GM21576 (cell line): ENCODE data around the gene S1PR4.

ENCODE experiments used
- ATAC-seq: cut with Tn5 transposase; IDR thresholded peaks from one replicate; pipeline ENCODE4 v1.9.1; 2021; ENCODE audit warnings: mild to moderate bottlenecking, moderate library complexity; ENCODE audit not compliant: unreplicated experiment

Gene S1PR4, protein sequence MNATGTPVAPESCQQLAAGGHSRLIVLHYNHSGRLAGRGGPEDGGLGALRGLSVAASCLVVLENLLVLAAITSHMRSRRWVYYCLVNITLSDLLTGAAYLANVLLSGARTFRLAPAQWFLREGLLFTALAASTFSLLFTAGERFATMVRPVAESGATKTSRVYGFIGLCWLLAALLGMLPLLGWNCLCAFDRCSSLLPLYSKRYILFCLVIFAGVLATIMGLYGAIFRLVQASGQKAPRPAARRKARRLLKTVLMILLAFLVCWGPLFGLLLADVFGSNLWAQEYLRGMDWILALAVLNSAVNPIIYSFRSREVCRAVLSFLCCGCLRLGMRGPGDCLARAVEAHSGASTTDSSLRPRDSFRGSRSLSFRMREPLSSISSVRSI

DNA sequence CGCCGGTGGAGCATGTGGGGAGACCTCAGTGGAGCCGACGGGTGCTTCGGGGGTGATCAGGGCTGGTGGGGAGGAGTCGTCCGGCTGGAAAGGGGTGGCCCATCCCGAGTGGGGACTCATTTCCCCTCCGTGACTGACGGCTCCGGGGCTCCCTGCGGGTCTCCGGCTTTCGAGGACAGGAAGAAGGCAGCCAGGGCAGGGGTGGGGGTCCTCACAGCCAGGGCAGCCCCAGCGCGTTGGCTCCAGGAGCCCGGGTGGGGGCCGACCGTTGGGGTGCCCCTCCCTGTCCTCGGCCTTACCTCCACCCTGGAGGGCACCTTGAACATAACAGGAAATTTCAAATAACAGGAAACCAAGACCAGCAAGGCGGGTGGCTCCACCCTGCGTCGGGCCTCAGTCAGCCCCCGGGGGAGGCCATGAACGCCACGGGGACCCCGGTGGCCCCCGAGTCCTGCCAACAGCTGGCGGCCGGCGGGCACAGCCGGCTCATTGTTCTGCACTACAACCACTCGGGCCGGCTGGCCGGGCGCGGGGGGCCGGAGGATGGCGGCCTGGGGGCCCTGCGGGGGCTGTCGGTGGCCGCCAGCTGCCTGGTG lies at the start of gene S1PR4:
Gene S1PR4, plus strand, starts transcription at position 393 of the 596 bp plus-strand sequence. Its CDS starts 24 bp downstream, at position 417.
- no peak for ATAC-seq

DNA sequence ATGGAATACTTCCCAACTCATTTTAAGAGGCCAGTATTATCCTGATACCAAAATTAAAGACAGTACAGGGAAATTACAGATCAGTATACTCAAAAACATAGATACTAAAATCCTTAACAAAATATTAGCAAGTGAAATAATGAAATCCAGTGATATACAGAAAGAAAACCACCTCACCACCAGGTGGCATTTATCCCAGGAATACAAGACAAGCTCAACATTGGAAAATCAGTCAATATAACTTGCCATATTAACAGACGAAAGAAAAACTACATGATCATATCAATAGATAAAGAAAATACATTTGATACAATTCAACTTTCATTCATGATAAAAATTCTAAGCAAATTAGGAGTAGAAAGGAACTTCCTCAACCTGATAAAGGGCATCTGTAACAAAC lies 49.5 kb upstream of the S1PR4 start:
- ATAC-seq: no peak

DNA sequence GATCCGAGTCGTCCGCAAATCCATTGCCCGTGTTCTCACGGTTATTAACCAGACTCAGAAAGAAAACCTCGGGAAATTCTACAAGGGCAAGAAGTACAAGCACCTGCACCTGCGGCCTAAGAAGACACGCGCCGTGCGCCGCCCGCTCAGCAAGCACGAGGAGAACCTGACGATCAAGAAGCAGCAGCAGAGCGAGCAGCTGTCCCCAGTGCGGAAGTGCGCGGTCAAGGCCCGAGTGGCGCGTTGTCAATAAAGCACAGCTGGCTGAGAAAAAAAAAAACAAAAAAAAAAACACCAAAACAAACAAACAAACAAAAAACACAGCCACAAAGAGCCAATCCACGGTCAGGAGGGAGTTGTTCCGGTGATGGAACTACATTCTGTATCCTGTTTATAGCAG lies 47.4 kb upstream of the S1PR4 start:
- no peak for ATAC-seq

DNA sequence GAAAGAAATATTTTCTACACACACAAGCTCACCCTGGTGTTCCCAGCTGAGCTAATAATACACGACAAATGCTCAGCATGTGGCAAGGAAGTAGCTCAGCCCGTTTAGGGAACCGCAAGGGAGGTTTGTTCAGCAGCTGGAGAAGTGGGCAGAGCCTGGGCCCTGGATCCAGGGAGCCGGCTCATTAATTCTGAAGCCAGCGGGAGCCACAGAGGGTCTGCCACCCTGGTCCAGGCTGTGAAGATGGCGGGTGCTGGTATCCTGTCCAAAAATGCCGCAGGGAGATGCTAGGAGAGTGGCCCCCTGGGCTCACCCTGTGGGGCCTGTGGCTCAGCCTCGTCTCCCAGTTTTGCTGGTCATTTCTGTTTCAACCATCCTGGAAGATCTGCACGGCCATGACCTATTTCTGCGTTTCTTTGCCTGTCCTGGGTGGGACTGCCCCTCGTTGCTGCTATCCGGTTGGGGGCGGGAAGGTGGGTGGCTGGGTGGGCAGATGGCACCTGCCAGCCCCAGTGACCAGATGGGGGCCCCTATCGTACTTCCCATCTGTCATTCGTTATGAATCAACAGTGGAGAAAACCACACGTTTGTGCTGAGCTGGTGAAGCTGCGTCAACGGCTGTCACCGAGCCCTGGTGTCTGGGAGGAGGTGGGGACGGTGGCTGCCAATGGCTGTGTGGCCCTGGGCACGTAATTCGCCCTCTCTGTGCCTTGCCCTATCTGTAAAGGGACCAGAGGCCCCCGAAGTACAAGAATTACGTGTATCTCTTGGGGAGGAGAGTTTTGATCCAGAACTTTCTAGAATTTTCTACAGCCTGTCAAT lies 45.4 kb upstream of the S1PR4 start:
- peak; percentile 58 for ATAC-seq

DNA sequence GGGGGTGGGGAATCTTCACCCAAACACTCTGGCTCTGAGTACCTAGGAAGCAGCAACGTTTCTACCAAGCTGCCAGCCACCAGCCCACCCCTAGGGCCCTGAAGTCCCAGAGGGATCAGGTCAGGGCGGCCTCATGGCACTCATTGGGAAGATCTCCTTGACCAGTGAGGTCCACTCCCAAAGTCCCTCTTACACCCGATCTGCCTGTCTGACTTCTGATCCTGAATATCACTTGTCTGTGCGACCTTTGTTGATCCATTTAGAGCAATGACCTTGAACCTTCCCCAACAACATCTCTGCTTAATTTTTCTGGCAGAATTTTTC lies 44.8 kb upstream of the S1PR4 start:
- no peak for ATAC-seq

DNA sequence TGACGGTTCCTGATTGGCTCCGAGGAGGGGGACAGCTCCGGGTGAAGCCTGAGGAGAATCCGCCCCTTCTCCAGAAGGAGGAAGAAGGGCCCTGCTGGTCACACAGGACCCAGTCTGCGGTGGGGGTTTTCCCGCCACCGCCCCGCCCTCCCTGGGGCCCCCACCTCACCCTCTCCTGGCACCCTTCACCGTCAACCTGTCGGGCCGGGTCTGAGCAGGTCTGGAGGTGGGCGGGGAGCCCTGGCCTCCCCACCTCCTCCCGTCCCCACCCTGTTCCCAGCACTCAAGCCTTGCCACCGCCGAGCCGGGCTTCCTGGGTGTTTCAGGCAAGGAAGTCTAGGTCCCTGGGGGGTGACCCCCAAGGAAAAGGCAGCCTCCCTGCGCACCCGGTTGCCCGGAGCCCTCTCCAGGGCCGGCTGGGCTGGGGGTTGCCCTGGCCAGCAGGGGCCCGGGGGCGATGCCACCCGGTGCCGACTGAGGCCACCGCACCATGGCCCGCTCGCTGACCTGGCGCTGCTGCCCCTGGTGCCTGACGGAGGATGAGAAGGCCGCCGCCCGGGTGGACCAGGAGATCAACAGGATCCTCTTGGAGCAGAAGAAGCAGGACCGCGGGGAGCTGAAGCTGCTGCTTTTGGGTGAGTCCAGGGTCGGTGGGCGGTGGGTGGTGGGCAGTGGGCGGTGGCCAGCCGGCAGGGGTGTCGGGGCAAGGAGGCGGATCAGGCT lies 42.4 kb upstream of the S1PR4 start, which contains the start of gene GNA15:
Gene GNA15, plus strand, starts transcription at position 73 of the 723 bp plus-strand sequence. Its CDS starts 418 bp downstream, at position 491.
- no peak for ATAC-seq

- no peak for ATAC-seq
Observed at GRCh38 chr19:3136684-3137055, 41.9 kb upstream of the S1PR4 start.

- no peak for ATAC-seq
Observed at GRCh38 chr19:3137119-3137518, 41.5 kb upstream of the S1PR4 start.

DNA sequence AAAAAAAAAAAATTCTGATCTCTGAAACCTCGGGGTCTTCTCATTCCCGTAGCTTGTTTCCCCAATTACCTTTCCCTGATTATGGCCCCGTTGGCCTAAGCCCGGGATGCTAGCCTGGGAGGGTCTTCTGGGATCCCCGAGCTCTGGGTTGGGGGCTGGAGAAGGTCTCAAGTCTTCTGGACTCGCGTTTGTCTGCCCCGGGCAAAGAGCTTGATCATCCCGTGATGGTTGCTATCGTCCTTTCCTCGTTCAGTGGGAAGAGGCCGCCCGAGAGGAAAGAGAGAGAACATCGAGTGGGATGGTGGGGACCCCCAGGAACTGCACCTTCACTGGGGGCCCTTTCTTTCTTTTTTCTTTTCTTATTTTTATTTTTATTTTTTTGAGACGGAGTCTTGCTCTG lies 40.3 kb upstream of the S1PR4 start:
- ATAC-seq: no peak

GRCh38 chr19:3140667-3141038 lies 37.9 kb upstream of the S1PR4 start:
- ATAC-seq: no peak

GRCh38 chr19:3142292-3142670 lies 36.3 kb upstream of the S1PR4 start:
- no peak for ATAC-seq

- ATAC-seq: no peak
Observed at GRCh38 chr19:3142781-3143337, 35.7 kb upstream of the S1PR4 start.

- ATAC-seq: no peak
Observed at GRCh38 chr19:3145909-3146676, 32.5 kb upstream of the S1PR4 start.

GRCh38 chr19:3146677-3147100 lies 31.9 kb upstream of the S1PR4 start:
- no peak for ATAC-seq

- ATAC-seq: no peak
Observed at GRCh38 chr19:3148503-3148902, 30.1 kb upstream of the S1PR4 start.

GRCh38 chr19:3149089-3149488 lies 29.5 kb upstream of the S1PR4 start:
- no peak for ATAC-seq

- no peak for ATAC-seq
Observed at GRCh38 chr19:3149526-3150505, 28.8 kb upstream of the S1PR4 start.

DNA sequence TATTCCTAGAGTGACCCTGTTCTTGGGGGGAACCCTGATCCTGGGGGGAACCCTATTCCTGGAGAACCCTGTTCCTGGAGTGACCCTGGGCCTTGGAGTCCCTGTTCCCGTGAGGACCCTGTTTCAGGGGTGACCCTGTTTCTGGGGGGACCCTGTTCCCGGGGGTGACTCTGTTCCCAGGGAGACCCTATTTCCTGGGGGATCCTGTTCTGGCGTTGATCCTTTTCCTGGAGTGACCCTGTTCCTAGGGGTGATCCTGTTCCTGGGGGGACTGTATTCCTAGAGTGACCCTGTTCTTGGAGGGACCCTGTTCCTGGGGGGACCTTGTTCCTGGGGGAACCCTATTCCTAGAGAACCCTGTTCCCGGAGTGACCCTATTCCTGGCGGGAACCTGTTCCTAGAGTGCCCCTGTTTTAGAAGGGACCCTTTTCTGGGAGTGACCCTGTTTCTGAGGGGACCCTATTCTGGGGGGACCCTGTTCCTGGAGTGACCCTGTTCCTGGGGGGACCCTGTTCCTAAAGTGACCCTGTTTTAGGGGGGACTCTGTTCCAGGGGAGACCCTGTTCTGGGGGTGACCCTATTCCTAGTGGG lies 27.7 kb upstream of the S1PR4 start:
- no peak for ATAC-seq
